Activated CD4-positive, alpha-beta T cell treated with anti-CD3 and anti-CD28 coated beads, Interleukin-2, Interleukin-6, amounts not matched to agents 100 ng/mL and 50 ng/mL, durations not matched to agents 16 hours and 8 hours (primary cell): Measurements from ENCODE around the gene UPK3BL2.
"Not testable (repeated sequence)": the region's sequence is repeated elsewhere in the genome, so short reads cannot be mapped to it uniquely, and the experiment has no call there.

Experiments
- DNase-seq: peaks from one replicate; pipeline ENCODE4 v3.0.0-alpha.2; 2020

Gene UPK3BL2

GRCh38 chr7:102527822-102528793 is 15.4 kb downstream of the UPK3BL2 start:
- DNase-seq = not testable (repeated sequence)

GRCh38 chr7:102527182-102527581 is 16.3 kb downstream of the UPK3BL2 start:
- DNase-seq = not testable (repeated sequence)

- not testable (repeated sequence) for DNase-seq
Measured at GRCh38 chr7:102524803-102525202, 18.7 kb downstream of the UPK3BL2 start.

GRCh38 chr7:102520797-102521196 is 22.7 kb downstream of the UPK3BL2 start:
- DNase-seq = not testable (repeated sequence)

GRCh38 chr7:102517550-102518147 is 25.8 kb downstream of the UPK3BL2 start, which contains the start of gene RASA4B:
TSS of gene RASA4B (minus strand) at chr7:102517777. CDS start at chr7:102517710, 67 bp downstream.
- DNase-seq = not testable (repeated sequence)

GRCh38 chr7:102516951-102517350 is 26.5 kb downstream of the UPK3BL2 start:
- not testable (repeated sequence) for DNase-seq

- not testable (repeated sequence) for DNase-seq
Measured at GRCh38 chr7:102515889-102516288, 27.6 kb downstream of the UPK3BL2 start.

- DNase-seq = not testable (repeated sequence)
Measured at GRCh38 chr7:102514881-102515721, 28.4 kb downstream of the UPK3BL2 start.

- not testable (repeated sequence) for DNase-seq
Measured at GRCh38 chr7:102512642-102513221, 30.8 kb downstream of the UPK3BL2 start.

- DNase-seq = not testable (repeated sequence)
Measured at GRCh38 chr7:102511860-102512522, 31.5 kb downstream of the UPK3BL2 start.

GRCh38 chr7:102510575-102510974 is 32.9 kb downstream of the UPK3BL2 start:
- not testable (repeated sequence) for DNase-seq

- not testable (repeated sequence) for DNase-seq
Measured at GRCh38 chr7:102507410-102508088, 35.9 kb downstream of the UPK3BL2 start.

- not testable (repeated sequence) for DNase-seq
Measured at GRCh38 chr7:102505298-102506185, 38.0 kb downstream of the UPK3BL2 start.

- DNase-seq = not testable (repeated sequence)
Measured at GRCh38 chr7:102503141-102503540, 40.4 kb downstream of the UPK3BL2 start.

GRCh38 chr7:102498321-102498720 is 45.2 kb downstream of the UPK3BL2 start:
- DNase-seq = not testable (repeated sequence)

GRCh38 chr7:102497308-102497707 is 46.2 kb downstream of the UPK3BL2 start:
- not testable (repeated sequence) for DNase-seq

GRCh38 chr7:102496861-102497260 is 46.6 kb downstream of the UPK3BL2 start:
- not testable (repeated sequence) for DNase-seq

GRCh38 chr7:102494473-102495149 is 48.9 kb downstream of the UPK3BL2 start:
- not testable (repeated sequence) for DNase-seq

- not testable (repeated sequence) for DNase-seq
Measured at GRCh38 chr7:102494026-102494425, 49.5 kb downstream of the UPK3BL2 start.
